ENCODE data around the gene DRD3. TPM values are rescaled to one million over a fixed set of nuclear protein-coding genes. Genes with fewer than 3 reads are reported as not detected.

The DRD3 gene
- total RNA-seq, 1 donor from 2014 or later: not detected

GRCh38 chr3:114078126-114078525, 100.7 kb downstream of the DRD3 start:
- DNase-seq: no peak
- TF ChIP-seq, protein P1, sequence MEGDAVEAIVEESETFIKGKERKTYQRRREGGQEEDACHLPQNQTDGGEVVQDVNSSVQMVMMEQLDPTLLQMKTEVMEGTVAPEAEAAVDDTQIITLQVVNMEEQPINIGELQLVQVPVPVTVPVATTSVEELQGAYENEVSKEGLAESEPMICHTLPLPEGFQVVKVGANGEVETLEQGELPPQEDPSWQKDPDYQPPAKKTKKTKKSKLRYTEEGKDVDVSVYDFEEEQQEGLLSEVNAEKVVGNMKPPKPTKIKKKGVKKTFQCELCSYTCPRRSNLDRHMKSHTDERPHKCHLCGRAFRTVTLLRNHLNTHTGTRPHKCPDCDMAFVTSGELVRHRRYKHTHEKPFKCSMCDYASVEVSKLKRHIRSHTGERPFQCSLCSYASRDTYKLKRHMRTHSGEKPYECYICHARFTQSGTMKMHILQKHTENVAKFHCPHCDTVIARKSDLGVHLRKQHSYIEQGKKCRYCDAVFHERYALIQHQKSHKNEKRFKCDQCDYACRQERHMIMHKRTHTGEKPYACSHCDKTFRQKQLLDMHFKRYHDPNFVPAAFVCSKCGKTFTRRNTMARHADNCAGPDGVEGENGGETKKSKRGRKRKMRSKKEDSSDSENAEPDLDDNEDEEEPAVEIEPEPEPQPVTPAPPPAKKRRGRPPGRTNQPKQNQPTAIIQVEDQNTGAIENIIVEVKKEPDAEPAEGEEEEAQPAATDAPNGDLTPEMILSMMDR (IDR thresholded peaks at IDR 0.05): no peak
- Histone ChIP-seq H3K36me3 (peaks cover 84% of the 10 kb centered on the region), H3K4me1 (peaks cover 8% of the 10 kb centered on the region), H3K27me3 (no peaks in the 10 kb centered on the region), H3K9me3 (no peaks in the 10 kb centered on the region), H3K4me3 (no peak overlapping the region), H3K27ac (no peak overlapping the region)
- intact Hi-C loops (cut with DNase I): no loop called here
- no peak for ATAC-seq

Other genes with a start within 250 kb of the DRD3 start
- 15.0 TPM for gene ZDHHC23, start 231.0 kb downstream of the DRD3 start, total RNA-seq
- 4.1 TPM for gene CCDC191, start 122.5 kb downstream of the DRD3 start, total RNA-seq
- gene QTRT2, start 122.3 kb downstream of the DRD3 start, total RNA-seq: 22.5 TPM
- not detected for gene ZNF80, start 58.5 kb upstream of the DRD3 start, total RNA-seq
- gene TIGIT, start 115.0 kb upstream of the DRD3 start, total RNA-seq: 1.7 TPM

All from upper lobe of right lung (tissue), 1 donor.